ENCODE results near the gene SLC39A11. TPM values are rescaled to one million over a fixed set of nuclear protein-coding genes. Genes with fewer than 3 reads are reported as not detected.

SLC39A11 gene
- total and polyA plus RNA-seq, 2 donors (not counting 1 experiment from before 2014, with no cell fraction given), result 12.7 to 27.4 TPM

- Histone ChIP-seq H3K9me3 (ENCODE audit: control insufficient read depth, insufficient read depth, low read depth, low read length) (no peaks in the 10 kb centered on the region), H3K36me3 (ENCODE audit: control insufficient read depth, insufficient read depth, low read length) (no peaks in the 10 kb centered on the region), H3K4me1 (ENCODE audit: control insufficient read depth, extremely low read depth, insufficient read depth, low read length) (no peaks in the 10 kb centered on the region), H2AFZ (ENCODE audit: low read length) (no peak overlapping the region), H4K20me1 (ENCODE audit: control insufficient read depth, extremely low read depth, insufficient read depth, low read length) (no peaks in the 10 kb centered on the region), H3K27ac (ENCODE audit: insufficient read depth, low read length) (no peak overlapping the region), H3K4me2 (ENCODE audit: extremely low read depth, insufficient read depth, low read length) (no peak overlapping the region), H3K27me3 (ENCODE audit: control insufficient read depth, insufficient read depth, low read length) (no peaks in the 10 kb centered on the region), H3K4me3 (replicated peaks in 1 of 4; ENCODE audit: control extremely low read depth in 1 of 4, insufficient read depth in 1 of 4, low read depth in 3 of 4, low read length in 4 of 4) (no peak overlapping the region), H3K79me2 (ENCODE audit: control insufficient read depth, insufficient read depth, low read length) (no peaks in the 10 kb centered on the region), H3K9ac (ENCODE audit: insufficient read depth, low read length) (no peak overlapping the region)
- DNase-seq (ENCODE audit: low read depth in 2 of 2), result no peak
- TF ChIP-seq EZH2 (IDR thresholded peaks at IDR 0.05; ENCODE audit: low read length, missing control alignments), result no peak
- TF ChIP-seq CTCF (conservative IDR thresholded peaks at IDR 0.05 in 1 of 2, IDR thresholded peaks at IDR 0.05 in 1 of 2; ENCODE audit: low read depth in 1 of 2, low read length in 2 of 2), result no peak
These were observed 38.5 kb upstream of the SLC39A11 start for GRCh38 chr17:73130977-73131376.

- H3K27ac ChIP-seq (ENCODE audit: insufficient read depth, low read length), result no peak overlapping the region
- no peak overlapping the region for H3K9ac ChIP-seq (ENCODE audit: insufficient read depth, low read length)
- no peak for TF ChIP-seq EZH2 (IDR thresholded peaks at IDR 0.05; ENCODE audit: low read length, missing control alignments)
- TF ChIP-seq CTCF (conservative IDR thresholded peaks at IDR 0.05 in 1 of 2, IDR thresholded peaks at IDR 0.05 in 1 of 2; ENCODE audit: low read depth in 1 of 2, low read length in 2 of 2), result no peak
- DNase-seq (ENCODE audit: low read depth in 2 of 2), result no peak
- no peaks in the 10 kb centered on the region for H3K36me3 ChIP-seq (ENCODE audit: control insufficient read depth, insufficient read depth, low read length)
- H3K4me3 ChIP-seq (replicated peaks in 1 of 4; ENCODE audit: control extremely low read depth in 1 of 4, insufficient read depth in 1 of 4, low read depth in 3 of 4, low read length in 4 of 4), result no peak overlapping the region
- no peaks in the 10 kb centered on the region for H3K9me3 ChIP-seq (ENCODE audit: control insufficient read depth, insufficient read depth, low read depth, low read length)
- no peaks in the 10 kb centered on the region for H3K4me1 ChIP-seq (ENCODE audit: control insufficient read depth, extremely low read depth, insufficient read depth, low read length)
- H2AFZ ChIP-seq (ENCODE audit: low read length), result no peak overlapping the region
- H3K79me2 ChIP-seq (ENCODE audit: control insufficient read depth, insufficient read depth, low read length), result no peaks in the 10 kb centered on the region
- no peak overlapping the region for H3K4me2 ChIP-seq (ENCODE audit: extremely low read depth, insufficient read depth, low read length)
- H4K20me1 ChIP-seq (ENCODE audit: control insufficient read depth, extremely low read depth, insufficient read depth, low read length), result no peaks in the 10 kb centered on the region
- H3K27me3 ChIP-seq (ENCODE audit: control insufficient read depth, insufficient read depth, low read length), result no peaks in the 10 kb centered on the region
These were observed 36.0 kb upstream of the SLC39A11 start for GRCh38 chr17:73128496-73128895.

- H2AFZ ChIP-seq (ENCODE audit: low read length), result no peak overlapping the region
- DNase-seq (ENCODE audit: low read depth in 2 of 2), result peak in 1 of 2 donors; percentile 12
- no peaks in the 10 kb centered on the region for H3K36me3 ChIP-seq (ENCODE audit: control insufficient read depth, insufficient read depth, low read length)
- H3K4me1 ChIP-seq (ENCODE audit: control insufficient read depth, extremely low read depth, insufficient read depth, low read length), result no peaks in the 10 kb centered on the region
- peak in 1 of 2 donors; percentile 8 for TF ChIP-seq CTCF (conservative IDR thresholded peaks at IDR 0.05 in 1 of 2, IDR thresholded peaks at IDR 0.05 in 1 of 2; ENCODE audit: low read depth in 1 of 2, low read length in 2 of 2)
- no peak for TF ChIP-seq EZH2 (IDR thresholded peaks at IDR 0.05; ENCODE audit: low read length, missing control alignments)
- H3K4me3 ChIP-seq (replicated peaks in 1 of 4; ENCODE audit: control extremely low read depth in 1 of 4, insufficient read depth in 1 of 4, low read depth in 3 of 4, low read length in 4 of 4), result no peak overlapping the region
- no peak overlapping the region for H3K27ac ChIP-seq (ENCODE audit: insufficient read depth, low read length)
- no peaks in the 10 kb centered on the region for H3K79me2 ChIP-seq (ENCODE audit: control insufficient read depth, insufficient read depth, low read length)
- H4K20me1 ChIP-seq (ENCODE audit: control insufficient read depth, extremely low read depth, insufficient read depth, low read length), result no peaks in the 10 kb centered on the region
- no peak overlapping the region for H3K4me2 ChIP-seq (ENCODE audit: extremely low read depth, insufficient read depth, low read length)
- H3K9me3 ChIP-seq (ENCODE audit: control insufficient read depth, insufficient read depth, low read depth, low read length), result no peaks in the 10 kb centered on the region
- no peaks in the 10 kb centered on the region for H3K27me3 ChIP-seq (ENCODE audit: control insufficient read depth, insufficient read depth, low read length)
- no peak overlapping the region for H3K9ac ChIP-seq (ENCODE audit: insufficient read depth, low read length)
These were observed 34.4 kb upstream of the SLC39A11 start for GRCh38 chr17:73126716-73127473.

All from fibroblast of lung (primary cell).